ENCODE measurements around the gene PTPRD.

PTPRD gene

GRCh38 chr9:9620736-9621135 lies 992.1 kb downstream of the PTPRD start:
- no peak for DNase-seq (ENCODE audit: low read depth, low spot score)
- TF ChIP-seq YY1 (IDR thresholded peaks at IDR 0.05; ENCODE audit: insufficient read depth, insufficient read length) = no peak
- no peak for TF ChIP-seq SUZ12 (IDR thresholded peaks at IDR 0.05; ENCODE audit: extremely low read depth, insufficient read depth, insufficient read length)
- TF ChIP-seq ZNF274 (IDR thresholded peaks at IDR 0.05; ENCODE audit: low read depth, low read length) = no peak
- no peaks in the 10 kb centered on the region for H3K27me3 ChIP-seq (ENCODE audit: insufficient read depth, insufficient read length)
- no peaks in the 10 kb centered on the region for H3K36me3 ChIP-seq (ENCODE audit: insufficient read depth, insufficient read length, low read length)
- H3K9me3 ChIP-seq (ENCODE audit: insufficient read depth, low read length) = no peaks in the 10 kb centered on the region
- no peak overlapping the region for H3K4me3 ChIP-seq (ENCODE audit: insufficient read length, low read depth)
- no peaks in the 10 kb centered on the region for H3K4me1 ChIP-seq (ENCODE audit: insufficient read depth, insufficient read length)
- H3K9ac ChIP-seq (ENCODE audit: insufficient read length, low read depth) = no peak overlapping the region

GRCh38 chr9:9615086-9615485 lies 997.7 kb downstream of the PTPRD start:
- no peaks in the 10 kb centered on the region for H3K27me3 ChIP-seq (ENCODE audit: insufficient read depth, insufficient read length)
- no peaks in the 10 kb centered on the region for H3K9me3 ChIP-seq (ENCODE audit: insufficient read depth, low read length)
- no peak overlapping the region for H3K9ac ChIP-seq (ENCODE audit: insufficient read length, low read depth)
- no peaks in the 10 kb centered on the region for H3K4me1 ChIP-seq (ENCODE audit: insufficient read depth, insufficient read length)
- TF ChIP-seq ZNF274 (IDR thresholded peaks at IDR 0.05; ENCODE audit: low read depth, low read length) (no peak), SUZ12 (IDR thresholded peaks at IDR 0.05; ENCODE audit: extremely low read depth, insufficient read depth, insufficient read length) (no peak), YY1 (IDR thresholded peaks at IDR 0.05; ENCODE audit: insufficient read depth, insufficient read length) (no peak)
- no peak overlapping the region for H3K4me3 ChIP-seq (ENCODE audit: insufficient read length, low read depth)
- DNase-seq (ENCODE audit: low read depth, low spot score) = no peak
- no peaks in the 10 kb centered on the region for H3K36me3 ChIP-seq (ENCODE audit: insufficient read depth, insufficient read length, low read length)

- DNase-seq (ENCODE audit: low read depth, low spot score) = no peak
- H3K9me3 ChIP-seq (ENCODE audit: insufficient read depth, low read length) = no peaks in the 10 kb centered on the region
- no peak for TF ChIP-seq ZNF274 (IDR thresholded peaks at IDR 0.05; ENCODE audit: low read depth, low read length)
- TF ChIP-seq YY1 (IDR thresholded peaks at IDR 0.05; ENCODE audit: insufficient read depth, insufficient read length) = no peak
- TF ChIP-seq SUZ12 (IDR thresholded peaks at IDR 0.05; ENCODE audit: extremely low read depth, insufficient read depth, insufficient read length) = no peak
- H3K36me3 ChIP-seq (ENCODE audit: insufficient read depth, insufficient read length, low read length) = no peaks in the 10 kb centered on the region
- no peak overlapping the region for H3K4me3 ChIP-seq (ENCODE audit: insufficient read length, low read depth)
- no peaks in the 10 kb centered on the region for H3K27me3 ChIP-seq (ENCODE audit: insufficient read depth, insufficient read length)
- H3K4me1 ChIP-seq (ENCODE audit: insufficient read depth, insufficient read length) = no peaks in the 10 kb centered on the region
- no peak overlapping the region for H3K9ac ChIP-seq (ENCODE audit: insufficient read length, low read depth)
Measured at GRCh38 chr9:9614607-9615006, 998.2 kb downstream of the PTPRD start.

- no peak for DNase-seq (ENCODE audit: low read depth, low spot score)
- Histone ChIP-seq H3K4me3 (ENCODE audit: insufficient read length, low read depth) (no peak overlapping the region), H3K9ac (ENCODE audit: insufficient read length, low read depth) (no peak overlapping the region), H3K9me3 (ENCODE audit: insufficient read depth, low read length) (no peaks in the 10 kb centered on the region), H3K36me3 (ENCODE audit: insufficient read depth, insufficient read length, low read length) (no peaks in the 10 kb centered on the region), H3K4me1 (ENCODE audit: insufficient read depth, insufficient read length) (no peaks in the 10 kb centered on the region), H3K27me3 (ENCODE audit: insufficient read depth, insufficient read length) (no peaks in the 10 kb centered on the region)
- TF ChIP-seq ZNF274 (IDR thresholded peaks at IDR 0.05; ENCODE audit: low read depth, low read length) (no peak), YY1 (IDR thresholded peaks at IDR 0.05; ENCODE audit: insufficient read depth, insufficient read length) (no peak), SUZ12 (IDR thresholded peaks at IDR 0.05; ENCODE audit: extremely low read depth, insufficient read depth, insufficient read length) (no peak)
Measured at GRCh38 chr9:9612755-9613154, 1000.0 kb downstream of the PTPRD start.

GRCh38 chr9:9612270-9612669 lies 1000.5 kb downstream of the PTPRD start:
- Histone ChIP-seq H3K9ac (ENCODE audit: insufficient read length, low read depth) (no peak overlapping the region), H3K4me3 (ENCODE audit: insufficient read length, low read depth) (no peak overlapping the region), H3K4me1 (ENCODE audit: insufficient read depth, insufficient read length) (no peaks in the 10 kb centered on the region), H3K9me3 (ENCODE audit: insufficient read depth, low read length) (no peaks in the 10 kb centered on the region), H3K36me3 (ENCODE audit: insufficient read depth, insufficient read length, low read length) (no peaks in the 10 kb centered on the region), H3K27me3 (ENCODE audit: insufficient read depth, insufficient read length) (no peaks in the 10 kb centered on the region)
- no peak for DNase-seq (ENCODE audit: low read depth, low spot score)
- TF ChIP-seq SUZ12 (IDR thresholded peaks at IDR 0.05; ENCODE audit: extremely low read depth, insufficient read depth, insufficient read length) (no peak), YY1 (IDR thresholded peaks at IDR 0.05; ENCODE audit: insufficient read depth, insufficient read length) (no peak), ZNF274 (IDR thresholded peaks at IDR 0.05; ENCODE audit: low read depth, low read length) (no peak)

DNA sequence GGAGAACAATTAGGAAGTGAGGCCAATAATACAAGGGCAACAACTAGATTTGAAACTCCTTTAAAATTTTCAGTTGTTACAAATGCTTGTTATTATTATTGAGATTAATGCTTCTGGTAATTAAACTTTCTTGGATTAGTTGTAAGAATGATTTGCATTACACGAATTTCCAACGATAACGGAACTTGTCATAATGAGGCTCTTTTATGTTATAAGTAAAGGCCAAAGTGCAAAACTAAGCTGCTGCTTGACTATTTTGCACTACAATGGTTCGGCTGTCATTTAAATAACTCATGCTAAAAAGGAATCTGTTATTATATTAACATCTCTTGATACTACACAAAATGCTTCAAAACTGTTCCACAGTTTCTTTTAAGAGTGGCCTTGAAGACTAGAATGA lies 1007.1 kb downstream of the PTPRD start:
- Histone ChIP-seq H3K27me3 (ENCODE audit: insufficient read depth, insufficient read length) (no peaks in the 10 kb centered on the region), H3K36me3 (ENCODE audit: insufficient read depth, insufficient read length, low read length) (no peaks in the 10 kb centered on the region), H3K4me1 (ENCODE audit: insufficient read depth, insufficient read length) (no peaks in the 10 kb centered on the region), H3K9me3 (ENCODE audit: insufficient read depth, low read length) (no peaks in the 10 kb centered on the region), H3K9ac (ENCODE audit: insufficient read length, low read depth) (no peak overlapping the region), H3K4me3 (ENCODE audit: insufficient read length, low read depth) (no peak overlapping the region)
- no peak for DNase-seq (ENCODE audit: low read depth, low spot score)
- TF ChIP-seq ZNF274 (IDR thresholded peaks at IDR 0.05; ENCODE audit: low read depth, low read length) (no peak), SUZ12 (IDR thresholded peaks at IDR 0.05; ENCODE audit: extremely low read depth, insufficient read depth, insufficient read length) (no peak), YY1 (IDR thresholded peaks at IDR 0.05; ENCODE audit: insufficient read depth, insufficient read length) (no peak)

DNA sequence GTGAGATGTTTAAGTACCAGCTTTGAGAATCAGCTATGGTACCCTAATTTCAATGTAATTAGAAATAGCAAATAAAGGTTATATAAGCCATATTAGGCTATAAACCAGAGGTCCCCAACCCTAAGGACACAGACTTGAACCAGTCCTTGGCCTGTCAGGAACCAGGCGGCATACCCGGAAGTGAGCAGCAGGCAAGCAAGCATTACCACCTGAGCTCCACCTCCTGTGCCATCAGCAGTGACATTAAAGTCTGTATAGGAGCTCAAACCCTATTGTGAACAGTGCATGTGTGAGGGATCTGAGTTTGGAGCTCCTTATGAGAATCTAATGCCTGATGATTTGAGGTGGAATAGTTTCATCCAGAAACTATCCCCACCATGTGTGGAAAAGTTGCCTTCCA lies 1009.5 kb downstream of the PTPRD start:
- H3K9me3 ChIP-seq (ENCODE audit: insufficient read depth, low read length) = no peaks in the 10 kb centered on the region
- H3K4me3 ChIP-seq (ENCODE audit: insufficient read length, low read depth) = no peak overlapping the region
- no peak for DNase-seq (ENCODE audit: low read depth, low spot score)
- H3K4me1 ChIP-seq (ENCODE audit: insufficient read depth, insufficient read length) = no peaks in the 10 kb centered on the region
- TF ChIP-seq SUZ12 (IDR thresholded peaks at IDR 0.05; ENCODE audit: extremely low read depth, insufficient read depth, insufficient read length) (no peak), ZNF274 (IDR thresholded peaks at IDR 0.05; ENCODE audit: low read depth, low read length) (no peak), YY1 (IDR thresholded peaks at IDR 0.05; ENCODE audit: insufficient read depth, insufficient read length) (no peak)
- H3K27me3 ChIP-seq (ENCODE audit: insufficient read depth, insufficient read length) = no peaks in the 10 kb centered on the region
- no peak overlapping the region for H3K9ac ChIP-seq (ENCODE audit: insufficient read length, low read depth)
- H3K36me3 ChIP-seq (ENCODE audit: insufficient read depth, insufficient read length, low read length) = no peaks in the 10 kb centered on the region

GRCh38 chr9:9598723-9599122 lies 1014.1 kb downstream of the PTPRD start:
- no peaks in the 10 kb centered on the region for H3K9me3 ChIP-seq (ENCODE audit: insufficient read depth, low read length)
- no peak for TF ChIP-seq ZNF274 (IDR thresholded peaks at IDR 0.05; ENCODE audit: low read depth, low read length)
- TF ChIP-seq YY1 (IDR thresholded peaks at IDR 0.05; ENCODE audit: insufficient read depth, insufficient read length) = no peak
- no peak for TF ChIP-seq SUZ12 (IDR thresholded peaks at IDR 0.05; ENCODE audit: extremely low read depth, insufficient read depth, insufficient read length)
- no peak for DNase-seq (ENCODE audit: low read depth, low spot score)
- no peak overlapping the region for H3K4me3 ChIP-seq (ENCODE audit: insufficient read length, low read depth)
- H3K4me1 ChIP-seq (ENCODE audit: insufficient read depth, insufficient read length) = no peaks in the 10 kb centered on the region
- H3K27me3 ChIP-seq (ENCODE audit: insufficient read depth, insufficient read length) = no peaks in the 10 kb centered on the region
- no peaks in the 10 kb centered on the region for H3K36me3 ChIP-seq (ENCODE audit: insufficient read depth, insufficient read length, low read length)
- H3K9ac ChIP-seq (ENCODE audit: insufficient read length, low read depth) = no peak overlapping the region
